Ovary (tissue), 9 donors: Measurements from ENCODE around the gene PEPD. TPM values are rescaled to one million over a fixed set of nuclear protein-coding genes. Genes with fewer than 3 reads are reported as not detected.

ENCODE experiments used
- DNase-seq, 5 donors: peaks; one replicate each; pipeline ENCODE4 v3.0.0-alpha.2; 2019 to 2020
- H3K27ac ChIP-seq, 2 donors: fragments of 200-600 bp; one replicate each; pipeline versions ENCODE4 v1.5.1 to v1.8.0; 2019 to 2022
- H3K27me3 ChIP-seq: fragments of 200-600 bp; one replicate; pipeline ENCODE4 v1.8.0; 2022
- H3K36me3 ChIP-seq: fragments of 200-600 bp; sonication (generic); one replicate; pipeline ENCODE4 v1.5.1; 2019
- H3K4me1 ChIP-seq: one replicate; pipeline ENCODE4 v1.8.1; 2013; ENCODE audit warnings: mild to moderate bottlenecking, moderate library complexity; ENCODE audit not compliant: insufficient read depth
- H3K4me3 ChIP-seq: fragments of 200-600 bp; sonication (generic); one replicate; pipeline ENCODE4 v1.5.1; 2017
- H3K9me3 ChIP-seq, 2 donors: fragments of 200-600 bp in 1 of 2; sonication (generic) in 1 of 2; one replicate each; pipeline versions ENCODE4 v1.5.1 to v1.8.1; 2013 to 2019; ENCODE audit warnings: mild to moderate bottlenecking in 1 of 2, moderate library complexity in 1 of 2
- EP300 ChIP-seq: sonication (generic); formaldehyde crosslinking; IDR thresholded peaks from one replicate; pipeline ENCODE4 v1.6.1; 2017; ENCODE audit warnings: antibody characterized with exemption
- POLR2A ChIP-seq: fragments of 450-650 bp; IDR thresholded peaks from one replicate; pipeline ENCODE4 v1.6.1; 2017; ENCODE audit warnings: antibody characterized with exemption, mild to moderate bottlenecking, moderate library complexity
- WGBS, 3 donors: extraction: QIAGEN DNeasy Blood & Tissue Kit in 1 of 3; methylation state at CpG; one replicate each; pipeline versions ENCODE4 v1.1.5 to v1.1.7; 2013 to 2017; 5-methylcytosine and 5-hydroxymethylcytosine counted together
- intact Hi-C, 4 donors: fragments of 100-400 bp; cut with DNase I; formaldehyde crosslinking; loops; one replicate each; pipeline versions ENCODE4 v1.11.0 to v1.15.1; 2022 to 2023
- polyA plus RNA-seq, 2 donors: library from polyadenylated mRNA; stranded (reverse); fragments of 200-250 nt in 1 of 2; fragments of 350-450 nt in 1 of 2; fragmentation: Illumina TruSeq in 1 of 2; extraction: RNeasy Lipid Tissue Mini Kit (QIAGEN cat#74804) in 1 of 2; gene quantifications; one replicate each; pipeline ENCODE4 v1.2.3, GENCODE V29; 2013 to 2014
- total RNA-seq, 7 donors: library from RNA; depleted of rRNA in 2 of 7; stranded (reverse); fragments of >200 nt in 2 of 7; fragmentation: NEBNext Ultra II Directional in 3 of 7; extraction: Animal tissue kit (Norgen Biotek cat#: 25700) in 3 of 7; gene quantifications; one replicate each; pipeline versions ENCODE4 v1.1.0 to v1.2.4, GENCODE V29; 2016 to 2023
- TF ChIP-seq, protein P1 (sequence below), 3 donors: fragments of 450-650 bp in 2 of 3; fragments of 200-600 bp in 1 of 3; IDR thresholded peaks; one replicate each; pipeline versions ENCODE4 v1.5.1 to v1.8.0; 2016 to 2022; ENCODE audit warnings: antibody characterized with exemption in 3 of 3, mild to moderate bottlenecking in 1 of 3
- donor health status: DM: no; HTN: no; CAD: no; lungs with moderate emphysema.
- donor health status: DM: no; HTN: no; CAD: no.
- donor health status: Bipolar disorder and iron deficiency.
- donor health status: DM: yes; HTN: yes; CAD: no.
- donor health status: DM: no; HTN: no; CAD: no.
- donor health status: DM: yes; HTN: yes; CAD: no.

The PEPD gene
- total and polyA plus RNA-seq, 9 donors: 38.7 to 66.9 (median 58.9) TPM

GRCh38 chr19:33390101-33390907, 131.3 kb downstream of the PEPD start:
- peak overlapping the region; percentile 28 to 38 for H3K27ac ChIP-seq
- no peak for TF ChIP-seq EP300
- TF ChIP-seq, protein P1, sequence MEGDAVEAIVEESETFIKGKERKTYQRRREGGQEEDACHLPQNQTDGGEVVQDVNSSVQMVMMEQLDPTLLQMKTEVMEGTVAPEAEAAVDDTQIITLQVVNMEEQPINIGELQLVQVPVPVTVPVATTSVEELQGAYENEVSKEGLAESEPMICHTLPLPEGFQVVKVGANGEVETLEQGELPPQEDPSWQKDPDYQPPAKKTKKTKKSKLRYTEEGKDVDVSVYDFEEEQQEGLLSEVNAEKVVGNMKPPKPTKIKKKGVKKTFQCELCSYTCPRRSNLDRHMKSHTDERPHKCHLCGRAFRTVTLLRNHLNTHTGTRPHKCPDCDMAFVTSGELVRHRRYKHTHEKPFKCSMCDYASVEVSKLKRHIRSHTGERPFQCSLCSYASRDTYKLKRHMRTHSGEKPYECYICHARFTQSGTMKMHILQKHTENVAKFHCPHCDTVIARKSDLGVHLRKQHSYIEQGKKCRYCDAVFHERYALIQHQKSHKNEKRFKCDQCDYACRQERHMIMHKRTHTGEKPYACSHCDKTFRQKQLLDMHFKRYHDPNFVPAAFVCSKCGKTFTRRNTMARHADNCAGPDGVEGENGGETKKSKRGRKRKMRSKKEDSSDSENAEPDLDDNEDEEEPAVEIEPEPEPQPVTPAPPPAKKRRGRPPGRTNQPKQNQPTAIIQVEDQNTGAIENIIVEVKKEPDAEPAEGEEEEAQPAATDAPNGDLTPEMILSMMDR (IDR thresholded peaks at IDR 0.05): no peak
- no peak for TF ChIP-seq POLR2A
- intact Hi-C loops: loop anchor here in 1 of 4 donors (10.0 kb wide), 1 partner anchor 76 kb away; no protein-coding TSS in a partner anchor

GRCh38 chr19:33389421-33390100, 132.0 kb downstream of the PEPD start:
- Histone ChIP-seq H3K4me3 (no peak overlapping the region), H3K9me3 (no peaks in the 10 kb centered on the region), H3K27me3 (no peaks in the 10 kb centered on the region), H3K36me3 (no peaks in the 10 kb centered on the region), H3K4me1 (peaks cover 7% of the 10 kb centered on the region), H3K27ac (peak overlapping the region; percentile 28 to 38)
- TF ChIP-seq, protein P1 (IDR thresholded peaks at IDR 0.05): no peak
- no peak for TF ChIP-seq POLR2A
- no peak for TF ChIP-seq EP300
- DNase-seq: peak in 3 of 5 donors; percentile 22 to 28 (median 23)
- WGBS, 3 donors: 74 to 89% (median 87%) methylated on average over 22 of the region's 22 CpGs
- intact Hi-C loops: loop anchor here in 1 of 4 donors (10.0 kb wide), 1 partner anchor 75 kb away; no protein-coding TSS in a partner anchor

More at GRCh38 chr19:33390101-33390907, 131.3 kb downstream of the PEPD start:
- Histone ChIP-seq H3K27me3 (no peaks in the 10 kb centered on the region), H3K4me3 (no peak overlapping the region), H3K36me3 (no peaks in the 10 kb centered on the region), H3K4me1 (peaks cover 7% of the 10 kb centered on the region), H3K9me3 (no peaks in the 10 kb centered on the region)
- DNase-seq: peak; percentile 65 to 84 (median 74)
- 30 to 46% (median 34%) methylated on average over 15 to 19 of the region's 19 CpGs for WGBS, 3 donors

DNA sequence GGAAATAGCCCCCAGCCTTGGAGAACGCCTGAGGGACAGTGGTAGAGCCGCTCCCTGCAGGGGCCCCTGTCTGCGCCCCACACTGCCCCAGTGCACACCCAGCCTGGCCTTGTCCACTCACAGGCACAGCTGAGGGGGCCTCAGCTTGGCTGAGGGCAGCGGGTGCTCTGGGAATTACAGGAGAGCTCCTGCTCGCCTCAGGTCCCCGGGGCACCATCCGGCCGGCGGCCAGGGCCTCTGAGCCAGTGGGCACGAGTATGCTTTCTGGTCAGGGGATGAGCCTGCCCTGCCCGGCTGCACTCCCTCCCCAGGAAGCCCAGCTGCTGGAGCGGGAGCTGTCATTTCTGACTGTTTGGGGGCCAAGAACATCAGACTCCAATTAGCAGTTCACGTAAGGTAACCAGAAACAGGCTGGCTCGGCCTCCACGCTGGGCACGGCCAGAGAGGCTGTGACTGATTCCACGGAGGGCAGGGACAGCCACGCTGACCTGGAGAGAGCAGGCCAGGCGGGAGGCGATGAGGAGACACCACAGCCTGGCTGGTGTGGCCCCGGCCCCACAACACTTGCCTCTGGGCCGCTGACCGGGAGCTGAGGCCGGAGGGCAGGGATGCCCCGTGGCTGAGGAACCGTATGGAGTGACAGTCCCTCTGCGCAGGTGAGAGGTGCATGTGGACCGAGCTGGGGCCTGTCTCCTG, 132.7 kb downstream of the PEPD start:
- Histone ChIP-seq H3K4me3 (no peak overlapping the region), H3K36me3 (no peaks in the 10 kb centered on the region), H3K4me1 (peaks cover 7% of the 10 kb centered on the region), H3K27ac (peak overlapping the region in 1 of 2 donors; percentile 38), H3K27me3 (no peaks in the 10 kb centered on the region), H3K9me3 (no peaks in the 10 kb centered on the region)
- WGBS, 3 donors: 85 to 93% (median 90%) methylated on average over 18 to 28 of the region's 28 CpGs
- intact Hi-C loops: no loop called here
- peak in 1 of 5 donors; percentile 20 for DNase-seq
- TF ChIP-seq, protein P1 (IDR thresholded peaks at IDR 0.05): no peak
- TF ChIP-seq POLR2A: no peak
- TF ChIP-seq EP300: no peak

GRCh38 chr19:33388231-33388724, 133.3 kb downstream of the PEPD start:
- no peak for TF ChIP-seq POLR2A
- TF ChIP-seq EP300: no peak
- TF ChIP-seq, protein P1 (IDR thresholded peaks at IDR 0.05): no peak
- Histone ChIP-seq H3K9me3 (no peaks in the 10 kb centered on the region), H3K27ac (no peak overlapping the region), H3K4me1 (peaks cover 7% of the 10 kb centered on the region), H3K4me3 (no peak overlapping the region), H3K36me3 (no peaks in the 10 kb centered on the region), H3K27me3 (no peaks in the 10 kb centered on the region)
- 81 to 94% (median 91%) methylated on average over 12 to 13 of the region's 13 CpGs for WGBS, 3 donors
- no peak for DNase-seq
- intact Hi-C loops: no loop called here
